NOMO-1 treated with DMSO at 0.1 percent for 48 hours (cell line): Measurements from ENCODE around the gene VGF.

Experiments used
- DNase-seq: peaks from one replicate; lab custom pipeline; 2025; ENCODE audit not compliant: unreplicated experiment; lab: John Stamatoyannopoulos, UW

The VGF gene

DNA sequence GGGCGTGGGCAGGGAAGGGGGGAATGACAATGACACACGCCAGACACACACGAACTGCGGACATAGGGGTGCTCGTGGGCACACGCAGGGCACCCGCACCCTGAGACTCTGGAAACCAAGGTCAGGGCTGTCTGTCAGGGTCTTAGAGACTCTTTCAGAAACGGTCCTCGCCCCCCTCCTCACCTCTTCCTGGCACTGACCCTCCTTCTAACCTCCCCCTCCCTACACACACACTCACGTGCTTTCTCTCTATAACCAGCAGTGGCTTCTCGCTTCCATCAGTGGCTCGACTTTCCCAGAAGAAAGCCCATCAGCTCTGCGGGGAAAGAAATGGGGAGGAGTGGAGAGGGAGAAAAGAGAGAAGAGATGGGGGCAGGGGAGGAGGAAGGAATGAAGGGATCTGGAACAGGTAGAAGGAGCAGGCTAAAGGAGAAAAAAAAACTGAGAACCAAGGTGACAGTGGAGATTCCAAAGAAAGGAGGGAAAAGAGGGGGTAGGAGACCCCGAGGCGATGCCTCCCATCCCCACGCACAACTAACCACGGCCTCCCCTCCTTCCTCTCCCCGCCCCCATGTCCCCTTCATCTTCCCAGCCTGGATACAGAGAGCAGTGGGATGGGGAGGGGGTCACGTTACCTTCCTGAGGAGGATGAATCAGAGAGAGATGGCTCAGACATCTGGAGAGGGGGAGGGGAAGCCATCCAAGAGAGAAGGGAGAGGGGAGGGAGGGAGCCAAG, 1.7 kb upstream of the VGF start:
- DNase-seq, result no peak

- DNase-seq, result no peak
Measured at GRCh38 chr7:101166648-101166908, 1.2 kb upstream of the VGF start.

DNA sequence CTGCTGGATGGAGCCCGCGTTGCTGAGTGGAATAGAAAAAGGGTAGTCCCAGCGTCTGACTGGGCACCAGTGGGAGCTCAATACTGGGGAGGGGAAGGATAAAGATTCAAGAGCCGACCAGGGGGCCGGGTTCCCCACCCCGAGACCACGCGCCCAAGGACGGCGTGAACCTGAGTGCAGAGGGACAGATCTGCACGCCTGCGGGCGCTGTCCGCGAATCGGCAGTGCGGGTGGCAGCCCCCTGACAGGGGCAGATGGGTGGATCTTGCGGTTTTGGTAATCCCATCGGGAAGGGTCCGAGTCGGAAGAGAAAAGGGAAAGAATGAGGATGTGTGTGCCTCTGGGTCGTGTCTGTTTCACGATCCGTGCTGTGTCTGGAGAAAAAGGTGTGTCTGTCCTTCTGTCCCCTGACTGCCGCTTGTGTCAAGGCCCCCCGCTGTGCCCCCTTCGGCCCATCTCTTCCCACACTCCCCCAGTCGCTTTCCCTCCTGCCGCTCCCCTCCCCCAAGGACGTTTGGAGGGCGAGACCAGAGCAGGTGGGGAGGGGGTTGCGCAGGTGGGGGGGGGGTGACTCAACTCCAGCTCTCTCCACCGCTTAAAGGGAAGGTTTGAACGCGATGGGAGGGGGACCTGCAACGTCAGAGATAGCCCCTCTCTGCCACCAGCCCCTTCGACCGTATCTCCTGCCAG, 734 bp upstream of the VGF start:
- DNase-seq, result no peak

DNA sequence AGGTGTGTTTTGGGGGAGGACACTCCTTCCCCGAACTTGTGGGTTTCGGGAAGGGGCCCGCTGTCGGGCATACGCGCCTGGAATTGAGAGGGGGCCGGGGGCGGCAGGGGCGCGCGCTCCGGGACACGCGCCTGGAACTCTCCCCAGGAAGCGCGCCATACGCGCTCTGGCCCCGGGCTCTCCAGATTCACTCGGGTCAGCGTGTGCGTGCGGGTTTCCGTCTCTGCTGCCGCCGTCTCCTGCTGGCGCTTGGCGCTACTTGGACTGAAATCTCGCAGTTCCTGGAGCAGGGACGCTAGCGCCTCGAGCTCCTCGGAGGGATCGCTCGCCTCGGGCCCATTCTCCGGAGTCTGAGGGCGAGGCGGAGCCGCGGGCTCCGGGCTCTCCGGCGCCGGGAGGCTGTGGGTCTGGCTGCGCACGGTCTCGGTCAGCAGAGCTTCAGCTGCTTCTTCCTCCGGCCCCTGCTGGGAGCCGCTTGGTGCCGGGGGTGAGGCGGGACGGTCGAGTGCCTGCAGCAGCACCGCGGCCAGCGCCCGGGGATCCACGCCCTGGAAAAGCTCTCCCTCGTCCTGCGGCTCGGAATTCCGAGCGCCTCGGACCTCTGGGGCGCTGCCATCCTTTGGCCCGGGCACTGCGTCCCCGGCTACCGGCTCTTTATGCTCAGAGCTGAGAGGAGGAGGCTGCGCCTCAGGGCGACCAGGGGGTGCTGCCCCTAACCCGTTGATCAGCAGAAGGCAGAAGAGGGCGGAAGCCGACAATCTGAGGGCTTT, 1.1 kb downstream of the VGF start:
- DNase-seq, result no peak

DNA sequence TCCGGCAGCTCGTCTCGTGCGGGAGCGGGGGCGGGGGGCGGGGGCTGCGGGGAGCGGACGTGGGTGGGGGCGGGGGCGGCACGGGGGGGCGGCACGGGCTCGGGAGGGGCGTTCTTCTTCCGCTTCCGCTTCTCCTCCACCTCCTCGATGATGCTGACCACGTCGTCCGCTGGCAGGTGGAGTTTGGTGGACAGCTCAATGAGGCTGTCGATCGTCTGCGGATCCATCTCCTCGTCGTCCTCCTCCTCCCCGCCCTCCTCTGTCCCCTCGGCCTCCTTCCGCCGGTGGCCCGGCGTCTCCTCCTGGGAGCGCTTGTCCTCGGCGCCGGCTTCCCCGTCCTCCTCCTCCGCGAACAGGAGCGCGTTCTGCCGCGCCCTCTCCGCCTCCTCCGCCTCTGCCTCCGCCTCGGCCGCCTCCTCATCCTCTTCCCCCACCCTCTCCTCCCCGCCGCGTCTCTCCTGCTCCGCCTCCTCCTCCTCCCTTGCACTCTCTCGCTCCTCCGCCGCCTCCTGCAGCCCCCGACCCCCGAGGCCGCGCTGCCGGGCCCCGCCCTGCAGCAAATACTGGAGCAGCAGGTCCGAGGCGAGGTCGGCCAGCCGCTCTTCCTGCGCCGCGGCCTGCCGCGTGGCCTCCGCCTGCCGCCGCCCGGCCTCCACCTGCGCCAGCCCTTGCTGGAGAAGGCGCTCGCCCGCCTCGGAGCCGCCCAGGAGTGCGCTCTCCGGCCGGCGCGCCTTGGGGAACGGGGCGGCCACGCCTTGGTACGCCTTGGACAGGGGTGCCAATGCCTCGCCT, 1.9 kb downstream of the VGF start:
- peak; percentile 58 for DNase-seq

DNA sequence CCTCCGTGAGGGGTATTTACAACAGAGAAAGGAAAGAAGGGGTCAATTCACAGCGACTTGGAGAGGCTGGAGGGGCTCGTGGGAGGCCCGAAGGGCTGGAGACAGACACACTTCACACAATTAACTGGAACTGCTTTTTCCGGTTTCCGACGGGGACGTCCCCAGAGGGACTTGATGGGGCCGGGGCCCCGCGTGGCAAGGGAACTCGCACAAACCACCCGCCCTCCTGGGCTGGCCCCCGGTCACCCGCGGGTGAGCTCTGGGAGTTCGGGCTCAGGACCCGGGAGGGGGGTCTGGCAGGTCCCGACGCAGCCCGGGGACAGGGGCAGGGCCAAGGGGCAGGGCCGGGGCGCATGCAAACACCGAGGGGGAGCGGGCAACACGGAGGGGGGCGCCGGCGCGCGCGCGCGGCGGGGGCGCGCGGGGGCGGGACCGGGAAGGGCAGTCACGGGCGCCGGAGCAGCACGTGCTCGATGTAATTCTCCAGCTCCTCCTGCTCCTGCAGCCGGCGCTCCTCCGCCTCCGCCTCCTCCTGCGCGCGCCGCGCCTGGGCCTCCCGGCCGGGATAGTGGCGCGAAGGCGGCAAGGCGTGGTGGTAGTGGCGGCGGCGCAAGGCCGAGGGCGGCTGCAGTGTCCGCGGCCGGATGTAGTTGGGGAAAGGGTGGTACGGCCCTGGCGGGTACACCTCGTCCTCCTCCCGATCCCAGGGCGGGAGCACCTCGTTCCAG, 2.7 kb downstream of the VGF start:
- DNase-seq, result no peak

DNA sequence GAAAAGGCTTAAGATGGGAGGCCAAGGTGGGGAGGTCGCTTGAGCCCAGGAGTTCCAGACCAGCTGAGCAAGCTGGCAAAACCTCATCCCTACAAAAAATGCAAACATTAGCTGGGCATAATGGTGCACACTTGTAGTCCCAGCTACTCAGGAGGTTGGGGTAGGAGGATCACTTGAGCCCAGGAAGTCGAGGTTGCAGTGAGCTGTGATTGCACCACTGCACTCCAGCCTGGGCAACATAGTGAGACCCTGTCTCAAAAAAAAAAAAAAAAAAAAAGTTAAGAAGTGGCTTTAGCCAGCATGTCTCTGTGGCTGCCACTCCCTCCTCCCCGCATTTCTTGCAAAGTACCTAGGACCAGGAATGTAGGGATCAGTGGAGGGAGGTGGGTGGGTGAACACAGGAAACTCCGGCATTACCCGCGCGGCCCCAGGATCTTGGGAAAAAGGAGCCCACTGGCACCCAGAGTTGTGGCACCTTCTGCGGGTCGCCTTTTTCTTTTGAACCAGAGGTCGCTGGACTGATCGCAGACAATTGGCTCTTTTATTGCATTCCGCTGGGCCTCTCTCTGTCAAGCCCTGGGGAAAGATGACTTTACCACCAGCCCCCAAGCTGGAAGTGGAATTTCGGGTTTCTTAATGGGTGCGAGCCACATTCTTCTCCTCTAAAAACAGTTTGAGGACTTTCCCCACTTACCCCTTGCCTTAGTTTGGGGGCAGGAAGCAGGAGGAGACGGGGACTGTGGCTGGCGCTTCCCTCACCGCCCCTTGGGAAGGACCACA, 3.5 kb downstream of the VGF start:
- no peak for DNase-seq

GRCh38 chr7:101160910-101161309, 4.5 kb downstream of the VGF start:
- DNase-seq, result no peak

DNA sequence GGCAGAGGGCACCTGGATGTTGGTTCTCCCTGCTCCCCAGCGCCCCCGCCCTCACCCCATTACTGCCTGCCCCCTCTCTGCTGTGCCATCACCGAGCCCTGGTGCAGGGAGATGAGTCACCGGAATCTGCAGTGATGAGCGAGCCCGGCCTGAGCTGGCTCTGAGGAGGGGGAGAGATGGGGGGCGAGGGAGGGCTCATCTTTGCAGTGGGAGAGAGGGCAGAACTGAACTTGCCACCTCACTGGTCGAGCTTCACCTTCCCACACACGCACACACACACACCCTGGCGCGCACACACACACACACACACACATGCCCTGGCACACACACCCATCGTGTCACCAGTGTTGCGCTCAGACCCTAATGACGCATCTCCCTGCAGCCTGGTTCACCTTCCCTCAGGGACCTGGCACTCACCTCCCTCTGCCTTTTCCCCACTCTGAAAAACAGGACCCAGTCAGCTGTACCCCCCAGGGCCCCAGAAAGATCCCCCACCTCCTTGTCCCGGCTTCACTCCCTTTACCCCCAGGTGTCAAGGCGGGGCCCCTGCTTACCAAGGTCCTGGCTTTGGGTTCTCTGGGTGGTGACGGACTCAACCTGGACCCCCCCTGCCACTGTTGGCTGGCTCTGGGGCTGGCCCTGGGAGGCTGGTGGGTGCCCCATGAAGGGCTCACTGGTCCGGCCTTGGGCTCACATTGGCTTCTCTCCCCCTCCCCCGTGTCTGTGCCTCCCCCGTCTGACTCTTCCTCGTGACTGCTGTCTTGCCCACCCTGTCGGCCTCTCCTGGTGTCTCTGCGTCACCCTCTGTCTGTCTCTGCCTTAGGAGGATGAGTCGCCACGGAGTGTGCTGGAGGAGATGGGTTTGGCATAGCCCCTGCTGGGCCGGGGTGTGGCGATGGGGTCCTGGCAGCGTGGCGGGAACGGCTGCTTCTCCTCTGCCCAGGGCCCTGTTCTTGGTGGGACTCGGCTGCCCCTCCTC, 5.4 kb downstream of the VGF start:
- DNase-seq, result no peak

DNA sequence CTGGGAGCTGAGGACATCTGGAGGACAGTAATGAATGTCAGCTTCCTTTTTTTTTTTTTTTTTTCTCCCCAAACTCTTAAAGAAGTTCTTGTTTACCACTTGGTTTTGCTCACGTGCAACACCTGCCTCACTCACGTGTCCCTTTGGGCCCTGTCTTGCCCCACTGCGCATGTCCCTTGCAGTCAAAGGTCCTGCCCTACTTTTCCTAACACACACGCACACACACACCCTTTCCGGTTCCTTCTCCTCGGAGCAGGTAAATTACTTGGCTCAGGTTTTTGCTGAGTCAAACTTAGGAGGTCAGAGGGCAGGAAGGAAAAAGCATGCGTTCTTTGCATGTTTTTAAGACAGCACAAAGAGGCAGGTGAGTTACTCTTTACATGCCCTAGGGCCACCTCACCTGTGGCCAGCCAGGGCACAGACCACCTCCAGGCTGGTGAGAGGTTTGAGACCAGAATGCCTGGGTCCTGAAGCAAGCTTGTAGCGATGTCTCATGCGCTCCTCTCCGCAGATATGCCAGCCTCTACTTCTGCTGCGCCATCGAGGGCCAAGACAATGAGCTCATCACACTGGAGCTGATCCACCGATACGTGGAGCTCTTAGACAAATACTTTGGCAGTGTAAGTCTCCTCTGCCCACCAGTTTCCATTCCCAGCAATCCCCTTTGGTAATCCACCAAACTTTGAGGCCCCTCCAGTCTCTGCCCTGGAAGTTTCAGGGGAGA, 8.3 kb downstream of the VGF start:
- DNase-seq, result no peak

- no peak for DNase-seq
Measured at GRCh38 chr7:101156277-101156676, 9.1 kb downstream of the VGF start.

DNA sequence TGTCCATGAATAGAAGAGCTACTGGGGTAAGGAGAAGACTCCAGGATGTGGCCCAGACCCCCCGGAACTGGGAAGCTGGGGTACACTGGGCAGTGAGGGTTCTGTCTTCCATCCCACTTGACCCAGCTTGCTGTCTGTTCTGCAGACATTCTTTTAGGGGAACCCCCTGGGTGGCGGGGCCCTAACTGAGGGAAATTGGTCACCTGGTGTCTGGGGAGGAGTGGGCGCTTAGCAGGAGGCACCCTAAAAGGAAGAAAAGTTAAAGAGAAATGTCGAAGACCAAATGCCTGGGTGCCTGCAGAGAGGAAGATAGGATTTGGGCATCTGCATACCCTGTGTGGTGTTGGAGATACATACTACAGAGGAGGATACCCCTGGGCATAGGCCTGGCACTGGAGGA, 10.1 kb downstream of the VGF start:
- DNase-seq, result no peak

DNA sequence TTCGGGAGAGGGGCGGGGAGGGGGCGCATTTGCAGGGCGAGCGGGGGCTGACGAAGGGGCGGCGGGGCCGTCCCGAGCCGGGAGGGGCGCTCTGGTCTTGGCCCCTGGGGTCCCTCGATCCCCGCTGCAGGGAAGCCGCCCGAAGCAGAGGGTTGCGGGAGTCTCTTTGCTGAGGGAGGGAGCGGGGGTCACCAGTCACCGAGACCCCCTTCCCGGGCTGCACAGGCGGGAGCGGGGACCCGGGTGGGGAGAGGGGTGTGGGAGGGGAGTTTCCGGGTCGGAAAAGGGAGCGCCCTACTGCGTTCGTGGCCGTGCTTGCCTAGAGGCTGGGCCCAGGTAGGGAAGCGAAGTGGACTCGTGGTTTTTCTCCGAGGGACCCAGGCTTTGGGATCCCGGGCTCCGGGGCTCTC, 10.7 kb downstream of the VGF start:
- no peak for DNase-seq

GRCh38 chr7:101153969-101154692, 11.2 kb downstream of the VGF start, which contains the start of gene AP1S1:
AP1S1 (plus strand) TSS chr7:101154476; CDS start chr7:101154515, 39 bp downstream.
- peak; percentile 92 for DNase-seq

- no peak for DNase-seq
Measured at GRCh38 chr7:101151908-101152651, 13.3 kb downstream of the VGF start.

GRCh38 chr7:101140746-101141382, 24.5 kb downstream of the VGF start:
- no peak for DNase-seq
